Measurements from ENCODE around the gene INCENP. TPM values are rescaled to one million over a fixed set of nuclear protein-coding genes. Genes with fewer than 3 reads are reported as not detected.

INCENP gene
- total RNA-seq, 4 donors from 2014 or later: 33.8 to 84.0 (median 53.1) TPM

DNA sequence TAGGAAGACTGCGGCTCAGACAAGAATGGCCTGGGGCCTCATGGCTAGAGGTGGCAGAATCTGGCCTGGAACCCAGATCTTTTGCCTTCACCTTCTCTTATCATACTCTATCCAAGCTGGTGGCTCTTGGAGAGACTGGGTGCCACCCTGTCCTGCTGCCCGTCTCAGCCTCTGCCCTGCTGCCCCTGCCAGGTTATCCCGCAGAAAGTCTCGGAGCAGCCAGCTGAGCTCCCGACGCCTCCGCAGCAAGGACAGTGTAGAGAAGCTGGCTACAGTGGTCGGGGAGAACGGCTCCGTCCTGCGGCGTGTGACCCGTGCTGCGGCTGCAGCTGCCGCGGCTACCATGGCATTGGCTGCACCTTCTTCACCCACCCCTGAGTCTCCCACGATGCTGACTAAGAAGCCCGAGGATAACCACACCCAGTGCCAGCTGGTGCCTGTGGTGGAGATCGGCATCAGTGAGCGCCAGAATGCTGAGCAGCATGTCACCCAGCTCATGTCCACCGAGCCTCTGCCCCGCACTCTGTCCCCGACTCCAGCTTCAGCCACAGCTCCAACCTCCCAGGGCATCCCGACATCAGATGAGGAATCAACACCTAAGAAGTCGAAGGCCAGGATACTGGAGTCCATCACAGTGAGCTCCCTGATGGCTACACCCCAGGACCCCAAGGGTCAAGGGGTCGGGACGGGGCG, 5.9 kb downstream of the INCENP start:
- no peak for DNase-seq
- H3K27ac ChIP-seq: no peak overlapping the region
- H3K4me1 ChIP-seq: peaks cover 26 to 58% (median 27%) of the 10 kb centered on the region in 3 donors
- H3K36me3 ChIP-seq: peaks cover 25 to 53% (median 26%) of the 10 kb centered on the region in 3 donors
- H3K4me3 ChIP-seq: no peak overlapping the region
- intact Hi-C loops (cut with DNase I): no loop called here
- no peak for TF ChIP-seq POLR2A (IDR thresholded peaks at IDR 0.05)
- TF ChIP-seq, protein P1, sequence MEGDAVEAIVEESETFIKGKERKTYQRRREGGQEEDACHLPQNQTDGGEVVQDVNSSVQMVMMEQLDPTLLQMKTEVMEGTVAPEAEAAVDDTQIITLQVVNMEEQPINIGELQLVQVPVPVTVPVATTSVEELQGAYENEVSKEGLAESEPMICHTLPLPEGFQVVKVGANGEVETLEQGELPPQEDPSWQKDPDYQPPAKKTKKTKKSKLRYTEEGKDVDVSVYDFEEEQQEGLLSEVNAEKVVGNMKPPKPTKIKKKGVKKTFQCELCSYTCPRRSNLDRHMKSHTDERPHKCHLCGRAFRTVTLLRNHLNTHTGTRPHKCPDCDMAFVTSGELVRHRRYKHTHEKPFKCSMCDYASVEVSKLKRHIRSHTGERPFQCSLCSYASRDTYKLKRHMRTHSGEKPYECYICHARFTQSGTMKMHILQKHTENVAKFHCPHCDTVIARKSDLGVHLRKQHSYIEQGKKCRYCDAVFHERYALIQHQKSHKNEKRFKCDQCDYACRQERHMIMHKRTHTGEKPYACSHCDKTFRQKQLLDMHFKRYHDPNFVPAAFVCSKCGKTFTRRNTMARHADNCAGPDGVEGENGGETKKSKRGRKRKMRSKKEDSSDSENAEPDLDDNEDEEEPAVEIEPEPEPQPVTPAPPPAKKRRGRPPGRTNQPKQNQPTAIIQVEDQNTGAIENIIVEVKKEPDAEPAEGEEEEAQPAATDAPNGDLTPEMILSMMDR (IDR thresholded peaks at IDR 0.05): no peak
- no peaks in the 10 kb centered on the region for H3K27me3 ChIP-seq
- 74 to 93% methylated on average over 3 to 12 of the region's 28 CpGs for WGBS, 2 donors
- H3K9me3 ChIP-seq: no peaks in the 10 kb centered on the region

DNA sequence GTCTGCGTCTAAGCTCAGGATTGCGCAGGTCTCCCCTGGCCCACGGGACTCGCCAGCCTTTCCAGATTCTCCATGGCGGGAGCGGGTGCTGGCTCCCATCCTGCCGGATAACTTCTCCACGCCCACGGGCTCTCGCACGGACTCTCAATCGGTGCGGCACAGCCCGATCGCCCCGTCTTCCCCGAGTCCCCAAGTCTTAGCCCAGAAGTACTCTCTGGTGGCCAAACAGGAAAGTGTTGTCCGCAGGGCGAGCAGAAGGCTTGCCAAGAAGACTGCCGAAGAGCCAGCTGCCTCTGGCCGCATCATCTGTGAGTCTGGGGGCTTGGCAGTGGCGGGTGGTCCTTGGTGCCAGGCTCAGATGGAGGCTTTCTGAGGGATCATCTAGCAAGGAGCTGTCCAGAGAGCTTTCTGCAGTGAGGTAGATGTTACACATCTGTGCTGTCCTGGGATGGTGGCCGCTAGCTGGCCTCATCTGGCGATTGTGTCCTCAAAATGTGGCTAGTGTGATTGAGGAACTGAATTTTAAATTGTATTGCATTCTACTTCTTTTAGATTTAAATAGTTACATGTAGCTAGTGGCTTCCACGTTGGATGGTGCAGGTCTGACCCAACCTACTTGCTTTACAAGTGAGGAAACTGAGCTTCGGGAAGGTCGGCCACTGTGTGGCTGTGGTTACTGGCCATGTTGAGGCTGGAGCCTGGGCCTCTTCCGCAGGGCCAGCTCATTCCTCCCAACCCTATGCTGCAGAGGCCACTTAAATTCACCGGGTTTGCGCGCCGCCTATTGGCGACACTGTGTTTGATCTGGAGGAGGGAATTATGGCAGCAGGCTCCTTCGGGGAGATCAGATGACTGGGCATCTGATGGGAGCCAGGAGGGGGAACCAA, 6.7 kb downstream of the INCENP start:
- WGBS, 2 donors: 96% methylated on average over 15 to 16 of the region's 34 CpGs
- no peak for DNase-seq

DNA sequence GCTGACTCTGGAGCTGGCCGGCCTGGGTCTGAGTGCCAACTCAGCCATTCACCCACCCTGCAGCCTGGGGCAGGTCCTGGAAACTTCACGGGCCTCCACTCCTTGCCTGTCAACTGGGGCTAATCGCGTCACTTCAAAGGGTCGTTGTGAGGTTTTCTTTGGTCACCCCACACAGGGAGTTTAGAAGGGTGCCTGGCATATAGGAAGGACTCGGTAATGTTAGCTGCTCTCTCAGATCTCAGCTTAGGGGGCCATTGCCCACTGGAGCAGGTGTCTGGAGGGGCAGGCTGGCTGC, 7.3 kb downstream of the INCENP start:
- H3K36me3 ChIP-seq: peaks cover 25 to 62% (median 26%) of the 10 kb centered on the region in 3 donors
- H3K4me3 ChIP-seq: no peak overlapping the region
- peaks cover 13 to 50% (median 16%) of the 10 kb centered on the region in 3 donors for H3K4me1 ChIP-seq
- TF ChIP-seq, protein P1 (IDR thresholded peaks at IDR 0.05): no peak
- TF ChIP-seq POLR2A (IDR thresholded peaks at IDR 0.05): no peak
- H3K27me3 ChIP-seq: no peaks in the 10 kb centered on the region
- intact Hi-C loops (cut with DNase I): no loop called here
- no peaks in the 10 kb centered on the region for H3K9me3 ChIP-seq
- DNase-seq: no peak
- peak overlapping the region in 2 of 4 donors; percentile 79 to 81 for H3K27ac ChIP-seq
- 80 to 96% methylated on average over 1 to 5 of the region's 6 CpGs for WGBS, 2 donors

More for the DNA sequence above, 6.7 kb downstream of the INCENP start:
- Histone ChIP-seq H3K4me1 (peaks cover 18 to 56% (median 19%) of the 10 kb centered on the region in 3 donors), H3K27ac (peak overlapping the region in 1 of 4 donors; percentile 79), H3K27me3 (no peaks in the 10 kb centered on the region), H3K4me3 (no peak overlapping the region), H3K9me3 (no peaks in the 10 kb centered on the region), H3K36me3 (peaks cover 25 to 56% (median 26%) of the 10 kb centered on the region in 3 donors)
- TF ChIP-seq, protein P1 (IDR thresholded peaks at IDR 0.05): no peak
- TF ChIP-seq POLR2A (IDR thresholded peaks at IDR 0.05): no peak
- intact Hi-C loops (cut with DNase I): no loop called here

GRCh38 chr11:62132191-62132590, 8.4 kb downstream of the INCENP start:
- Histone ChIP-seq H3K9me3 (no peaks in the 10 kb centered on the region), H3K36me3 (peaks cover 25 to 72% (median 26%) of the 10 kb centered on the region in 3 donors), H3K27ac (peak overlapping the region in 3 of 4 donors; percentile 53 to 81 (median 79)), H3K27me3 (no peaks in the 10 kb centered on the region), H3K4me1 (peaks cover 13 to 52% (median 16%) of the 10 kb centered on the region in 3 donors), H3K4me3 (peak overlapping the region in 1 of 4 donors; percentile 4)
- no peak for TF ChIP-seq POLR2A (IDR thresholded peaks at IDR 0.05)
- TF ChIP-seq, protein P1 (IDR thresholded peaks at IDR 0.05): no peak
- intact Hi-C loops (cut with DNase I): no loop called here
- 44 to 47% methylated on average over 4 to 6 of the region's 6 CpGs for WGBS, 2 donors
- no peak for DNase-seq
